Spleen (tissue), 7 donors: Measurements from ENCODE around the gene COLEC12.

Experiments used
- POLR2A ChIP-seq, 3 donors: fragments of 450-650 bp; IDR thresholded peaks; one replicate each; pipeline ENCODE4 v1.5.1; 2017; ENCODE audit warnings: antibody characterized with exemption in 3 of 3, mild to moderate bottlenecking in 1 of 3
- POLR2AphosphoS5 ChIP-seq, 3 donors: sonication (generic); formaldehyde crosslinking; IDR thresholded peaks; one replicate each; pipeline ENCODE4 v1.5.1; 2017; ENCODE audit warnings: antibody characterized with exemption in 3 of 3
- TF ChIP-seq, protein P1 (sequence below), 11 experiments: fragments of 200-600 bp in 7 of 11; fragments of 450-650 bp in 4 of 11; sonication (generic) in 4 of 11; IDR thresholded peaks in 8 of 11; conservative IDR thresholded peaks in 3 of 11; 1 replicate in 7 of 11; 2 replicates in 4 of 11; pipeline versions ENCODE4 v1.4.0 to v1.8.0; 2016 to 2021; ENCODE audit warnings: antibody characterized with exemption in 11 of 11, inconsistent platforms in 4 of 11, mild to moderate bottlenecking in 1 of 11
- donor health status: DM: no; HTN: no; CAD: no; lungs with moderate emphysema.
- donor health status: DM: no; HTN: no; CAD: no.
- donor health status: DM: no; HTN: no; CAD: no.

DNA sequence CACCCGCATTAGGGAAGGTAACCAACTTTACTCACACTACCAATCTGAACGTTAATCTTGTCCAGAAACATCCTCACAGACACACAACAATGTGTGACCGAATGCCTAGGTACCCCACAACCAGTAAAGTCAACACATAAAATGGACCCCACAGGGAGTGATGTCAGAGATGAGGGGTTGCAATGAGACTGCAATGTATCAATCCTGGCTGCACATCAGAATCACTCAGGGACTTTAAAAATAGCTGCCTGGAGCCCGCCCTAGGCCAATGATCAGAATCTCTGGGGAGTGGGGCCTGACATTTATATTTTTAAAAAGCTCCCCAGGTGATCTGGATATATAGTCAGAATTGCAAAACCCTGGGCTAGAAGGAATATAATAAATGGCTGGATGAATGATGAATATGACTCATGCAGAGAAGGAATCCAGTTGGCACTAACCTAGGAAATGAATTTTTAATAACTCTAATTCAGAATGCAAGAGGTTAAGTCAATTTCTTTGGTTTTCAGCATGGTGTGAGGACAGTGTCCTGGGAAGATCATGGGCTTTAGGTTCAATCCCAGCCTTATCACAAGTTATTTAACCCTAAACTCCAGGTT is 92.8 kb downstream of the COLEC12 start:
- TF ChIP-seq, protein P1, sequence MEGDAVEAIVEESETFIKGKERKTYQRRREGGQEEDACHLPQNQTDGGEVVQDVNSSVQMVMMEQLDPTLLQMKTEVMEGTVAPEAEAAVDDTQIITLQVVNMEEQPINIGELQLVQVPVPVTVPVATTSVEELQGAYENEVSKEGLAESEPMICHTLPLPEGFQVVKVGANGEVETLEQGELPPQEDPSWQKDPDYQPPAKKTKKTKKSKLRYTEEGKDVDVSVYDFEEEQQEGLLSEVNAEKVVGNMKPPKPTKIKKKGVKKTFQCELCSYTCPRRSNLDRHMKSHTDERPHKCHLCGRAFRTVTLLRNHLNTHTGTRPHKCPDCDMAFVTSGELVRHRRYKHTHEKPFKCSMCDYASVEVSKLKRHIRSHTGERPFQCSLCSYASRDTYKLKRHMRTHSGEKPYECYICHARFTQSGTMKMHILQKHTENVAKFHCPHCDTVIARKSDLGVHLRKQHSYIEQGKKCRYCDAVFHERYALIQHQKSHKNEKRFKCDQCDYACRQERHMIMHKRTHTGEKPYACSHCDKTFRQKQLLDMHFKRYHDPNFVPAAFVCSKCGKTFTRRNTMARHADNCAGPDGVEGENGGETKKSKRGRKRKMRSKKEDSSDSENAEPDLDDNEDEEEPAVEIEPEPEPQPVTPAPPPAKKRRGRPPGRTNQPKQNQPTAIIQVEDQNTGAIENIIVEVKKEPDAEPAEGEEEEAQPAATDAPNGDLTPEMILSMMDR (IDR thresholded peaks at IDR 0.05 in 8 of 11, conservative IDR thresholded peaks at IDR 0.05 in 3 of 11) = no peak
- TF ChIP-seq POLR2AphosphoS5 (IDR thresholded peaks at IDR 0.05) (no peak), POLR2A (IDR thresholded peaks at IDR 0.05) (no peak)
